CD4-positive, alpha-beta T cell treated with Interleukin-15 for 1 hour (primary cell): Measurements from ENCODE around the gene ZNF862.
"Not testable (repeated sequence)": the region's sequence is repeated elsewhere in the genome, so short reads cannot be mapped to it uniquely, and the experiment has no call there.

Experiments
- DNase-seq: peaks from one replicate; pipeline ENCODE4 v3.0.0-alpha.2; 2020

Gene ZNF862

DNA sequence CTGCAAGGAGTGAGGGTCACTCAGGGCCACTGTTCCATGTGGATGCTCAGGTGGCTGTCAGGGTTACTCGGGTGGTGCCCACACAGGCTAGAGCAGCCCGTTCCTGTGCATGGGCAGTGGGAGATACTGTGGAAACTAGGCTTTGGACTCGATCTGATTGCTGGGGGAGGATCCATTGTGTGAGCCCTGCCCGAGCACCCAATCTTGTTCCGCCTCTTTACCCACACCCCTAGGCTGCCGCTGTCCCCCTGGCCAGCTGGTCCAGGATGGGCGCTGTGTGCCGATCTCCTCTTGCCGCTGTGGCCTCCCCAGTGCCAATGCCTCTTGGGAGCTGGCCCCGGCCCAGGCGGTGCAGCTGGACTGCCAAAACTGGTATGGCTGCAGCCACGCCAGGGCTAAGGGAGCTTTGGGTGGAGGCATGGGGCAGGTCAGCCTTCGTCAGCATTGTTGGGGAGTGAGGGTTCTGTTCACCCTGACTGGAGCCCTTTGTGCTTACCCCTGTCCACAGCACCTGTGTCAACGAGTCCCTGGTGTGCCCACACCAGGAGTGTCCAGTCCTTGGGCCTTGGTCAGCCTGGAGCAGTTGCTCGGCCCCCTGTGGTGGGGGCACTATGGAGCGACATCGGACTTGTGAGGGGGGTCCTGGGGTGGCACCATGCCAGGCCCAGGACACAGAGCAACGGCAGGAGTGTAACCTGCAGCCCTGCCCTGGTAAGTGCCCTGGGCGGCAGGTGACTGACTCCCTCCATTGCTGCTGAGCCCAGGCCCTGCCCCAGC, 12.4 kb upstream of the ZNF862 start:
- DNase-seq, result peak; percentile 13

DNA sequence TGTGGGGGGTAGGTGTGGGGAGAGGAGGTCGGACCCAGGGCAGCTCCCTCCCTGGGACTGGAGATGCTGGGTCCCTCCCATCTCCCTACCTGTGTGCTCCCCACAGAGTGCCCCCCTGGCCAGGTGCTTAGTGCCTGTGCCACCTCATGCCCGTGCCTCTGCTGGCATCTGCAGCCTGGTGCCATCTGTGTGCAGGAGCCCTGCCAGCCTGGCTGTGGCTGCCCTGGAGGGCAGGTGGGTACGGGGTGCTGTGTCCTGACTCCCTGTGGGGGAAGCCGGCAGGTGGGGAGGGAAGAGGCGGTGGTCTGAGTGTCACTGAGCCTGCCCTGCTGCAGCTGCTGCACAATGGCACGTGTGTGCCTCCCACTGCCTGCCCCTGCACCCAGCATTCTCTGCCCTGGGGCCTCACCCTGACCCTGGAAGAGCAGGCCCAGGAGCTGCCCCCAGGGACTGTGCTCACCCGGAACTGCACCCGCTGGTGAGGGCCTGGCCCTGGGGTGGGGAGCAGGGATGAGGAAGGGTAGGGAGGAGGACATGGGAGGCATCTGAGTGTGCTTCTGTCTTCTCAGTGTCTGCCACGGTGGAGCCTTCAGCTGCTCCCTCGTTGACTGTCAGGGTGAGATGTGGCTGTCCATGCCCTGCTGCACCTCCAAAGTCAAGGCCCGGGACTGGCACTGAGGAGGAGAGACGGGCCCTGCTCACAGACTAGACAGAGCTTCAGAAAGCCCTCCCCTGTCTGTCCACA, 11.7 kb upstream of the ZNF862 start:
- peak; percentile 15 for DNase-seq

DNA sequence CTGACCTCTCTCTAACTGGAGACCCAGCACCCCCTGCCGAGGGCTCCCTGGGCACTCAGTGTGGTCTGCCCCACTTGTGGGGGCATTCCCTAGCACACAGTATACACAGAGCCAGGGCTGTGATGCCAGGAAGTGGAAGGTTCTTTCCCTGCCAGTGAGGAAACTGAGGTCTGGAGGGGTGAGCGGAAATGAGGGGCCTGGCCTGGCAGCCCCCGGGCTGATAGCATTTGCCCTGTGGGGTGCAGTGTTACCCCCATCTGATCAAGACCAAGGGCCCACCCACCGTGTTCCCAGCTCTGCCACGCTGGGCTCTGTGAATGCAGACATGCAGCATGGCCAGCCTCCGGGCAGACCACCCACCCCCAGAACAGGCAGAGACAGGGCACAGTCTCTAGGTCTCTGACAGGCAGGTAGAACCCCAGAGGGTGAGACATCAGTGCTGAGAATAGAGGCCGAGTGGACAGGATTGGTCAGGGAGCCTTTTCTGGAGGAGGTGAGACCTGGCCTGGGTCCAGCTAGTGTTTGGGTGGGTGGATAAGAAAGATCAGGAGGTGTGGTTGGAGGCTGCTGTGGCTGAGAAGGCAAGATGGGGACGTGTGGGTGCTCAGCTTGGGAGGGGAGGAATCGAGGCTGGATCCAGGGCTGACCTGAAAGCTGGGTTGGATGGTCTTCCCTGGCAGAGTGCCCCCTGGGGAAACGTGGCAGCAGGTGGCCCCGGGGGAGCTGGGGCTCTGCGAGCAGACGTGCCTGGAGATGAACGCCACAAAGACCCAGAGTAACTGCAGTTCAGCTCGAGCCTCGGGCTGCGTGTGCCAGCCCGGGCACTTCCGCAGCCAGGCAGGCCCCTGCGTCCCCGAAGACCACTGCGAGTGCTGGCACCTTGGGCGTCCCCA, 10.8 kb upstream of the ZNF862 start:
- DNase-seq, result peak; percentile 12

DNA sequence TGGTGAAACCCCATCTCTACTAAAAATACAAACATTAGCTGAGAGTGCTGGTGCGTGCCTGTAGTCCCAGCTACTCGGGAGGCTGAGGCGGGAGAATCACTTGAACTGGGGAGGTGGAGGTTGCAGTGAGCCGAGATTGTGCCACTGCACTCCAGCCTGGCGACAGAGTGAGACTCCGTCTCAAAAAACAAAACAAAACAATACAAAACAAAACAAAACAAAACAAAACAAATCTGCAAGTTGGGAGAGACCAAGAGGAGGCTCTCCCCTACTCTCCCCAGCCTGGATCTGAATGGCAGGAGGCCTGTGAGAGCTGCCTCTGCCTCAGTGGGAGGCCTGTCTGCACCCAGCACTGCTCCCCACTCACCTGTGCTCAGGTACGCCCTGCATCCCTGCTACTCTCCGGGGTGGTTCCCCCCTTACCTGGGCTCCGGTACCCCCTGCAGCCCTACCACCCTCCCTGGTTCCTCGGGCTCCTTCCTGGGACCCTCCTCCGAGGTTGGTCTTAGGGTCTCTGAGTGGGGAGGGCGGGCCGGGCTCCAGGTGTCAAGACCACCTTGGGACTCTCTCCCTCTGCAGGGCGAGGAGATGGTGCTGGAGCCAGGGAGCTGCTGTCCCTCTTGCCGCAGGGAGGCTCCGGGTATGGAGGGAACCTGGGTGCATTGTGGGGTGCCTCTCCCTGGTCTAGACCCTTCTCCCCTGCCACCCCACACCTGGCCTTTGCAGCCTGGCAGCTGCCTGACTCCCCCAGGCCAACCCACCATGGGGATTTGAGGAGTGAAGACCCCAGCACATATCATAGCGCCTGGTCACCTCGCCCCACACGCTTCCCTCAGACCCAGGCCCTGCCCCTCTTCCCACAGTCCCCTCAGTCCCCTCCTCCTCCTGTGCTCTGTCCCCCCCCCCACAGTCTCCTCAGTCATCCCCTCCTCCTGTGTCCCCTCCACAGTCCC, 9.5 kb upstream of the ZNF862 start:
- peak; percentile 15 for DNase-seq

DNA sequence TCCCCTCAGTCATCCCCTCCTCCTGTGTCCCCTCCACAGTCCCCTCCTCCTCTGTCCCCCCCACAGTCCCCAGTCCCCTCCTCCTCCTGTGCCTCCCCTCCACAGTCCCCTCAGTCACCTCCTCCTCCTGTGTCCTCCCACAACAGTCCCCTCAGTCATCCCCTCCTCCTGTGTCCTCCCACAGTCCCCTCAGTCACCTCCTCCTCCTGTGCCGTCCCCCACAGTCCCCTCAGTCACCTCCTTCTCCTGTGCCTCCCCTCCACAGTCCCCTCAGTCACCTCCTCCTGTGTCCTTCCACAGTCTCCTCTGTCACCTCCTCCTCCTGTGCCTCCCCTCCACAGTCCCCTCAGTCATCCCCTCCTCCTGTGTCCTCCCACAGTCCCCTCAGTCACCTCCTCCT, 7.6 kb upstream of the ZNF862 start:
- not testable (repeated sequence) for DNase-seq

DNA sequence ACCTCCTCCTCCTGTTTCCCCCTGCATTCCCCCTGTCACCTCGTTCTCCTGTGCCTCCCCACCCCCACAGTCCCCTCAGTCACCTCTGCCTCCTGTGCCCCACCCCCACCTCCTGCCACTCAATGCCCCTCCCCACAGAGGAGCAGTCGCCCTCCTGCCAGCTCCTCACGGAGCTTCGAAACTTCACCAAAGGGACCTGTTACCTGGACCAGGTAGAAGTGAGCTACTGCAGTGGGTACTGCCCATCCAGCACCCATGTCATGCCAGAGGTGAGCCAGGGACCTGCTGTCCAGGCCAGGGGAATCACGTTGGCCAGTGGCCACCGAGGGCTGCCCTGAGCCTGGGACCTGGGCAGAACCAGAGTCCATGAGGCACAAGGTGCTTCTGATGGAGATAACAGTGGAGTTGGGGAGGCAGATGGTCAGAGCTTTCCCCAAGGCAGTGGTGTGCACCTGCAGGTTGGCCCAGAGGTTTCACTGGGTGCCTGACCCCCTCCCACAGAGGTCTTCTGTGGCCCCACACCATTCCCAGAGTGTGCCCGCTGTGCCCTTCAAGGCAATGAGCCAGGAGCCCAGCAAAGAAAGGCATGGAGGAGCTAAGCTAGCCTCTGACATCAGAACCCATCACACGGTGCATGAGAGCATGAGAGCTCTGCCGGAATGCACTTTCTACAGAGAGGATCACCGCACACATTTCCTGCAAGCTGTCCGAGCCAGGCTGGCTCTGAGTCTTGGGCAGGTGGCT, 7.0 kb upstream of the ZNF862 start:
- no peak for DNase-seq

DNA sequence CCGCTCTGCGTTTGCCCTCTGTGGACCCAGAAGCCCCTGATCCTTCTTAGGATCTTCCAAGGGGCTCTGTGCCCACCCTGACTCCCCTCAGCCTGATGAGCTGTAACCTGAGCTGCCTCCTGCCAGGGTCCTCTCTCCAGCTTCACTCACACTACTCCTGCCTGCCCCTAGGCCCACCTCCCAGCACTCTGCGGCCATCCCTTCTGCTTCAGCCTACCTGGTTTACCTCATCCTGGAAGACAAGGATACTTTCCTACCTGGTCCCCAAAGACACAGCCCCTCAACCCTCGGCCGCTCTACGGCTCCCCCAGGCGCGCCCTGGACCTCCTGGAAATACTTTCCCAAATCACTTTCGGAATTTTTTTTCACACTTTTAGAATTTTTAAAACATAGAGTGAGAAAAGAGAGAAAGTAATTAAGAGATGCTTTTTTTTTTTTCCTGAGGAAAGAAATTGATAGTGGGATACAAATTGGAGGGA, 6.4 kb upstream of the ZNF862 start:
- DNase-seq, result no peak

DNA sequence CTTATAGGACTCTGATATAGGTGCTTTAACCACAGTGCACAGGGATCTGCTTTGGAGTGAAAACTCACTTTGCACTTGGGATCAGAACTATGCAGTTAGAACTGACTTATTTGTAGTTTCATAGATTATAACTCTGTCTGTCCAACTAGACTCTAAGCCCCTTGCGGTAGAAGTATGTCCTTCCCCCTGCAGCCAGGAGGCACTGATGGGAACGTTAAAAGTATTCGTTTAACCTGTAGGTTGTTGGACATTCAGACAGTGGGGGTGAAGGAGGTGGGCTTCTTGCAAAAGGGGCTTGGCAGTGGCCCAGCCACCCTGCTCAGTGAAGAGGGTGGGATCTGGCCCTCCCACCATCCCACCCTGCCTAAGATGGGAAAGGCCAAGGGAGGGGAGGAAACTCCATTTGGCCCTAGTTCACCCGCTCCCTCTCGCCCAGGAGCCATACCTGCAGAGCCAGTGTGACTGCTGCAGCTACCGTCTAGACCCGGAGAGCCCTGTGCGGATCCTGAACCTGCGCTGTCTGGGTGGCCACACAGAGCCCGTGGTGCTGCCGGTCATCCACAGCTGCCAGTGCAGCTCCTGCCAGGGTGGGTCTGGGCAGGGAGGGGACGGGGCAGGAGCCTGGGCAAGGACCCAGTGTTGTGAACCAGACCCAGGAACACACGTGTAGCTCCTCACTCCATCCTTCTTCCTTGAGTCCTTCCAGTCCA, 5.7 kb upstream of the ZNF862 start:
- no peak for DNase-seq

DNA sequence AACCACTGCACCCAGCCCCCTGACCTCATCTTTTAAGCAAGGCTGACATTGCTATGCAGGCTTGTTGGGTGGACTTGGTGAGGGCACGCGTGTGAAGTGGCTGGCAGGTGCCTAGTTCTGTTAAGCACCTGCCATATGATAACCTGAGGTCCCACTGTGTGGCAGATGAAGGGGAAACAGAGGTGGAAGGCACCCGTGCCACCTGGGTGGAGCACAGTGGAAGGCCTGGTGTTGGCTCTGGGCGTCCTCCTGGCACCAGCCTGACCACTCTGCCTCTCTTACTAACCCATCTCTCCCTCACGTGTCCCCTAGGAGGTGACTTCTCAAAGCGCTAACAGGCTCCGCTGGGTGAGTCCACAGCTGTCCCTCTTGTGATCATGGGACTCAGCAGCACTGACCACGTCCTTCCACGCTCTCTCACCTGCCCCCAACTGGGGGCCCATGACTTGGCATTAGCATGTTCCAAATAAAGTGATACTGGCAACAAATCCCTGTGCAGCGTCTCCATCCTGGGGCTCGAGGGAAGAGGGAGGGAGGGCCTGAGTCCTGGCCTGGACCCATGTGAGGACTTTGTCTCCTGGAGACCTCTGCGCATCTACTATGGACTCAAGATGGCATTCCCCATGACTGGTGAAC, 4.6 kb upstream of the ZNF862 start:
- no peak for DNase-seq

DNA sequence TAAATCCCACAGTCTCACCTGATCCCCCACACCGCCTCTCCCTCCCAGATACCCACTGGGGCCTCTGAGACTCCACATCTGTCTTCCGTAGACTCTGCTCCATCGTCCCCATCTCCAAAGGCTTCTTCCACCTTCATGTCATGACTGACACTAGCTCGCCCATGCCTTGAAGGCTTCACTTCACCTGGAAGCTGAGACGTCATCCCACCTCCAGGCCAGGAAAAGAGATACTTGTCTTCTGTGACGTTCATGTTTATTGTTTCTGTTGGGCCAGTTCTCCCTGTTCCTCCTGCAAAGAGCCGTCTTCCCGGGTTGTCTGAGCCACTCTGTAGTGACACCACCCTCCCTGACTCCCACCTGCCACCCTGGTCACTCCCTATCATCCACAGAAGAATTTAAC, 3.6 kb upstream of the ZNF862 start:
- no peak for DNase-seq

DNA sequence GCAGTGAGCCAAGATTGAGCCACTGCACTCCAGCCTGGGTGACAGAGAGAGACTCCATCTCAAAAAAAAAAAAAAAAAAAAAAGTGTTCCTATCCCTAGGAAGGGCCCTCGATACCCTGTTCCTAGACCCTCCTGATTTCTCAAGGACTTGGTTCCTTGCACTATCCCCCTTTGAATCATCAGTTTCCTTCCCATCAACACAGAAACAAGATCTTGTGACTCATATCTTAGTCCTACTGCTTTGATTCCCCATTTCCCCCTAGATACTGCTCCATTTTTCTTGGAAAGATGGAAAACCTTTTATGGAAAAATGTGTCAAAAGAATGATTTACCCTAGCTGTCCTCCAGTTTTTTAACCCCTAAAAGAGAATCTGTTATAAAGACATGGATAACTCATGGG, 1.7 kb upstream of the ZNF862 start:
- no peak for DNase-seq

DNA sequence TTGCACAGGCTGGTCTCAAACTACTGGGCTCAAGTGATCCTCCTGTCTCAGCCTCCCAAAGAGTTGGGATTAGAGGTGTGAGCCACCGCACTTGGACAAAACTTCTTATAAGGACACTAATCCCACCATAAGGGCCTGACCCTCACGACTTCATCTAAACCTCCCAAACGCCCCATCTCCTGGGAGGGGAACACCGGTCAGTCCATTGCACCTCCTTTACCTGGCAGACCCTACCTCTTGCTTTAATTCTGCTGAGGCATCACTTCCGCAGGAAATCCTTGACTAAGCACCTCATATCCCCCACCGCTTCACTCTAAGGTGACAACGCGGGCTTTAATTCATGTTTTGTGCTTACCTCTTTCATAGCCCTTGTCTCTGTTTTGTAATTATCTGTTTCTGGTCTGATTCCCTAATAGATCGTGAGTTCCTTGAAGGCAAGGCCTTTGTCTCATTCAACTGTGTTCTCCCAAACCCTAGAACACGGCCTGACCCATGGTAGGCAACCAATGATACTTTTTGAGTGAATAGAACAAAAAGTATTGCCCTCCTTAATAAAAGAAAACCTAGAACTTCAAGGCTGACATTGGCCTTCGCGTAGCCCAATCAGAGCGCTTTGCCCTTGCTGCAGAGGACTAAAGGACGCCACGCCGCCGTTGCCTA, 481 bp upstream of the ZNF862 start:
- DNase-seq, result no peak

DNA sequence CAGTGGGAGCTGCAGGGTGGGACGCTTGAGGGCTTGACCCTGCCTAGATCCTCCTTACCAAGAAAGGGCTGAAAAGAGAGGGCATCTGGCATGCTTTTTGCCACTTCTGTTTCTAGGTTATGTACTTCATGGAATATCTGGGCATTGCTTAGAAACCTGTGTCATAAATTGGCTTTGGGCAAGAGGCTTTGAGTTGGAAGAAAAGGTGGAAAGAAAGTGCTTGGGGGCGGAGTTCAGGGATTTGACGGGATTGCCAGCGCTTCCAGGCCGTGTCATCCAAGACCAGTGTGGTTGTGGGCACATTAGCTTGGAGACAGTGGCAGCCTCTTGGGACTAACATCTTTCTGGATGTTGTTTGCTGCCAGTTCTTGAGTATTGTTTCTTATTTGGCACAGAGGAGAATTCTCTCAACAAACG, 825 bp downstream of the ZNF862 start:
- DNase-seq, result no peak

DNA sequence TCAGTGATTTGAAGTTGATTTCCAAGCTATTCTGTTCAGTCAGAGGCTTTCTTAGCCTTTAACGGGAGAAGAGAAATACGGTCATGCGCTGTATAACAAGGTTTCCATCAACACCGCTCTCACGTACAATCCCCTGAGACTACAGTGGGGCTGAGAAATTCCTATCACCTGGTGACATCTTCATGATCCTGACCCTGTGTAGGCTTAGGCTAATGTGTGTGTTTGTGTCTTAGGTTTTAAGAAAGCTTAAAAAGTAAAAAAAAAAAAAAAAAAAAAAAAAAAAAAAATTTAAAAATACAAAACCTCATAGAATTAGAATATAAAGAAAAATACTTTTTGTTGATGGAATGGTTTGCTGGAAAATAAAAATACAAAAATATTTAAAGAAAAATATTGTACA, 1.8 kb downstream of the ZNF862 start:
- DNase-seq, result no peak

DNA sequence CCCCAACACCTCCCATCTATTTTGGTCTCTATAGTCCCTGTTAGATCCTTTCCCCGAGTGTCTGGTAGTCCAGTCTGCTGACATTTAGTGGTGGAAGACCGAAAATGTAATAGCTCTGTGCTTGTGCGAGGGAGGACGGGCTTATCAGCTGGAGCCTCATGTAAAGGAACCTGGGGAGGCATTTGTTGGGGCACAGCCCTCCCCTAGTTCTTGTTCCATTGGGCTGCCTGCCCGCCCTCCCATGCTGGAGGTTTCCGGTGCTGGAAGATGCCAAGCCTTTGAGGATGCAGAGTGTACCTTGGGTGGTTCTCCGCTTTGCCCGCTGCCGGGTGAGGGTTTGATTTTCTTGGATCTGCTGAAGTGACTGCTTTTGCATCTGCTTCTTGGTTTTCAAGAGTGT, 5.4 kb downstream of the ZNF862 start:
- DNase-seq, result no peak

DNA sequence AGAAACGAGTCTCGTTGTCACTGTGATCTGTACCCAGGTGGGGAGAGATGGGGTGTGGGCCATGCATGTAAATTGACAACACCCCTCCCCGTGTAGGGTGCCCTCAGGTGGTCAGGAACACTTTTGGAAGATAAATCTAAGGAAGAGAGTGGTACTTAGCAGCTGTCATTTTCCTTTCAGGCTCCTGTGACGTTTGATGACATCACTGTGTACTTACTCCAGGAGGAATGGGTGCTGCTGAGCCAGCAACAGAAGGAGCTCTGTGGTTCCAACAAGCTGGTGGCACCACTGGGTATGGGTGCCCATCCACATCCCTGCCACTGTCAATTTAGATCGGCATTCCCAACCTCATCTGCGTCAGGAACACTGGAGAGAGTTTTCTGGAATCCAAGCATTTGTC, 6.3 kb downstream of the ZNF862 start:
- no peak for DNase-seq

DNA sequence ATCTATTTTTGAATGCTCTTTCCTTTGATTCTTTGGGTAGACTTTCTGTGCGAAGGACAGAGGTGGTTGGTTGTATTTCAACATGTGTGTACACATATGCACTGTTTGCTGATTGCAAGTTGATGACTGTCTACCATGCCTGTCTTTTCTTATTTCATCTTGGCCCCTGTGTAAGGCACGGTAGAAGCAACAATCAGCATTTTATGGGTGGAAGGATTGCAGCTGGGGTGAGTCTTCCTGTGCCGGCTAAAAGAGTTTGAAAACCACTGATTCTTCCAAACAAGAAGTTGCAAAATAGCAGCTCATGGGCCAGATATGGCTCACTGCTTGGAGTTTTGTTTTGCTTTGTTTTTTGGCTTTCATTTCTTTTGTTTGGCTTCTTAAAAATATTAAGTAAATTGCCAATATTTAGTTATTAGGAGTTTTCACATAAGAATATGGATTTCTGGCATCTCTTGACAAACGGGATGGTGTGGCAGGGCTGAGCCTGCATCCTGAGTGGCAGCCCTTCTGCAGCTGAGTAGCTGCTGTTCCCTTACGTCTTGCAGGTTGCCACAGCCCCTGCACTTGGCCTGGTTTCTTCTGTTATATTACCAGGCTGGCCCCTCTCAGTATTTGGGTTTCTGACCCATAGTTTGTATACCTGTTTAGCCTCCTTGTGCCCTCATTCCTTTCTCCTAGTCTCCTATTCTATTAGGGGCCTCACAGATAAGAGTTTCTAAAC, 7.2 kb downstream of the ZNF862 start:
- DNase-seq, result no peak

DNA sequence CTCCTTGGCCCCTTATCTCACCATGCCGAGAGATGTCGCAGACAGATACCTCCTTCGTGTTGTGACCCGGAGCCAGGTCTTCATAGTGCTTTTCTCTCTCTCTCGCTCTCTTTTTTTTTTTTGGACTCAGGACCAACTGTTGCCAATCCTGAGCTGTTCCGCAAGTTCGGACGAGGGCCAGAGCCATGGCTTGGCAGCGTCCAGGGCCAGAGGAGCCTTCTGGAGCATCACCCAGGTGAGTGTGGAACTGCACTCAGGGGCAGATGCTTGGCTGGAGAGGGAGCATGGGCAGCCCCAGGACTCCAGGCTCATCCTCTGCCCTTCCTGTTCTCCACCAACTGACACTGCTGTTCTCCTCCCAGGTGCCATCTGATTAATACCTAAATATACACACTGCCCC, 7.8 kb downstream of the ZNF862 start:
- no peak for DNase-seq
